HL-60 (cell line): ENCODE measurements around the gene LNPEP.

Source experiments
- DNase-seq, 2 experiments: peaks; one replicate each; pipeline ENCODE4 v3.0.0-alpha.2; 2010 to 2020; ENCODE audit warnings: low read depth in 1 of 2, low spot score in 1 of 2
- H3K27ac ChIP-seq: fragments of 250-450 bp; sonication (Bioruptor Pico); replicated peaks from 2 replicates; pipeline ENCODE4 v1.5.1; 2020; ENCODE audit warnings: mild to moderate bottlenecking, moderate library complexity
- H3K27me3 ChIP-seq: fragments of 250-450 bp; sonication (Bioruptor Pico); 2 replicates; pipeline ENCODE4 v1.5.1; 2021; ENCODE audit warnings: mild to moderate bottlenecking, moderate library complexity; ENCODE audit not compliant: insufficient read depth, poor library complexity, severe bottlenecking
- H3K4me3 ChIP-seq: replicated peaks from 2 replicates; pipeline ENCODE4 v1.5.1; 2011; ENCODE audit warnings: mild to moderate bottlenecking, control low read depth, low read length; ENCODE audit not compliant: insufficient read depth
- CTCF ChIP-seq: IDR thresholded peaks from one replicate; pipeline ENCODE4 v1.5.1; 2011; ENCODE audit warnings: low read length, control low read depth, inconsistent platforms; ENCODE audit not compliant: insufficient read depth
- GABPA ChIP-seq: IDR thresholded peaks from 2 replicates; pipeline ENCODE4 v1.6.1; 2012; ENCODE audit warnings: low read depth
- POLR2AphosphoS5 ChIP-seq: IDR thresholded peaks from 2 replicates; pipeline ENCODE4 v1.6.1; 2012; ENCODE audit warnings: low read depth
- REST ChIP-seq: IDR thresholded peaks from 2 replicates; pipeline ENCODE4 v1.6.1; 2012; ENCODE audit warnings: low read depth; ENCODE audit not compliant: insufficient replicate concordance
- SPI1 ChIP-seq: IDR thresholded peaks from 2 replicates; pipeline ENCODE4 v1.6.1; 2012; ENCODE audit warnings: low read depth, mild to moderate bottlenecking, borderline replicate concordance

The LNPEP gene

DNA sequence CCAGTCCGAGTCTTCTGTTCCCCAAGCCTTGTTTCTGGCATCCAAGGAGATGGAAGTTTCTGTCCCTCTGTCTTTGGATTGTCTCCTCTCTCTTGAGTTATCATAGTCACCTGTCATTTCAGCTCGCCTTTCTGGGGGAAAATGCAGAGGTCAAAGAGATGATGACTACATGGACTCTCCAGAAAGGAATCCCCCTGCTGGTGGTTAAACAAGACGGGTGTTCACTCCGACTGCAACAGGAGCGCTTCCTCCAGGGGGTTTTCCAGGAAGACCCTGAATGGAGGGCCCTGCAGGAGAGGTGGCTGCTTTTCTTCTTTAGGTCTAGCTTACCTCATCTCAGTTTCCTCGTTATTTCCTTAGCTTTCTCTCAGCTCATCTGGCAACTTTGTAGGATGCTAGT, 34.5 kb upstream of the LNPEP start:
- TF ChIP-seq SPI1 (no peak), POLR2AphosphoS5 (no peak), GABPA (no peak), REST (no peak), CTCF (no peak)
- Histone ChIP-seq H3K27me3 (no peaks in the 10 kb centered on the region), H3K4me3 (no peak overlapping the region), H3K27ac (no peak overlapping the region)
- DNase-seq, result no peak

DNA sequence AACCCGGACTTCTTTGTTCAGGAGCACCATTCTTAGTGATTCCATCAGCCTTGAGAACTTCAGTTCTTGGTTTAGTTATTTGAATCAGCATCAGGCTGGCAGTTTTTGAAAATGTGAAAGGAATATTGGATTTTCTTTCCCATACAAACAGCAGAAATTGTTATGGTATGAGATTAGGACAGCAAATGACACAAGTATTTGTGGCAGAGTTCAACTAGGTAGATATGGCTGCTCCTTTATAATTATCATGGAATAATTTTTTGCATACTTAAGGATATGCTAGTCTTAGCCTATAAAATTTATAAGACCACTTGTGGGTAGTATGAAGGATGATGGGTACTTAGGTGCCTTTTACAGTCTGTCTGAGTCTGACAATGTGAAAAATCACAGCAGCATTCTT, 34.0 kb upstream of the LNPEP start:
- Histone ChIP-seq H3K27ac (no peak overlapping the region), H3K4me3 (no peak overlapping the region), H3K27me3 (no peaks in the 10 kb centered on the region)
- TF ChIP-seq CTCF, result no peak
- no peak for TF ChIP-seq REST
- TF ChIP-seq SPI1, result no peak
- TF ChIP-seq GABPA, result no peak
- TF ChIP-seq POLR2AphosphoS5, result no peak
- no peak for DNase-seq

- DNase-seq, result no peak
- no peak for TF ChIP-seq REST
- TF ChIP-seq SPI1, result no peak
- no peak for TF ChIP-seq GABPA
- TF ChIP-seq POLR2AphosphoS5, result no peak
- no peak for TF ChIP-seq CTCF
- no peak overlapping the region for H3K4me3 ChIP-seq
- H3K27me3 ChIP-seq, result no peaks in the 10 kb centered on the region
- H3K27ac ChIP-seq, result no peak overlapping the region
These were observed 33.0 kb upstream of the LNPEP start for GRCh38 chr5:96902876-96903275.
